CD4-positive, alpha-beta T cell treated with Interleukin-1 beta for 1 hour (primary cell): ENCODE results near the gene CUTA.

Source experiments
- DNase-seq, 2 donors: peaks; one replicate each; pipeline ENCODE4 v3.0.0-alpha.2; 2020 to 2022

The CUTA gene

GRCh38 chr6:33420491-33421343 lies 2.8 kb upstream of the CUTA start:
- no peak for DNase-seq

DNA sequence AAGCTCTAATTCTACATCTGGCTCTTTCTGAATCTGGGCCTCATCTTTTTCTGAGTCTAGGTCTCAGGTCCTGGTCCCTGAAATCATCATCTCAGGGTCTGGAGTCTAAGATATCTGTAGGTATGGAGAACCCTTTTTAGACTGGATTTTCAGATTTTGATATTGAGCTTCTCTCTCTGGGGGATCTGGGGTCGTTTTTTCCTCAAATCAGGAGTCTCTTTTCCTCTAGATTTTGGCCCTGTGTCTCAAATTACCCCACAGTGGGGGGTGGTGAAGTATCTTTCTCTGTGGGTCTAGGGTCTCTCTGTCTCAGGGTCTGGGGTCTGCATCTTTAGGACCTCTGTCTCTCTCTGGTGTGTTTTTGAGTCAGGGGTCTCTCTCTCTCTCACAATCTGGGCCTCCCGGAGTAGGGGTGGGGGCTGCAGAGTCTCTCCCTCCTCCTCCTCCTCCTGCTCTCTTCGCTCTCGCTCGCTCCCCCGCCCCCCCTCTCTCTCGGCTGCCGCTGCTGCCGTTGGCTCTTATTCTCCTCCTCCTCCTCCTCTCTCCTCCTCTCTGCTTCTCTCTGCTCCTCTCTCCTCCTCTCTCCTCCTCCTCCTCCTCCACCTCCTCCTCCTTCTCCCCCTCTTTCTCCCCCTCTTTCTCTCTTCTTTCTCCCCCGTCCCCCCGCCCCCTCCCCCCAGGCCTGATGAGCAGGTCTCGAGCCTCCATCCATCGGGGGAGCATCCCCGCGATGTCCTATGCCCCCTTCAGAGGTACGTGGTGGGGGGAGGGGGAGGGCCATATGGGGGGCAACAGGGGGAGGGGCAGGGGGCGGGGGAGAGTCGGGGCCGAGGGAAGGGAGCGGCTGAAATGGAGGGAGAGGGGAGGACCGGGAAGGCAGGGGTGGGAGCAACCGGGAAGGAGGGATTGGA lies 1.9 kb upstream of the CUTA start, which contains the start of gene SYNGAP1:
SYNGAP1 (plus strand) TSS at position 486 of the 911 bp plus-strand sequence; CDS start at position 686, 200 bp downstream.
- DNase-seq: peak; percentile 52 to 57

DNA sequence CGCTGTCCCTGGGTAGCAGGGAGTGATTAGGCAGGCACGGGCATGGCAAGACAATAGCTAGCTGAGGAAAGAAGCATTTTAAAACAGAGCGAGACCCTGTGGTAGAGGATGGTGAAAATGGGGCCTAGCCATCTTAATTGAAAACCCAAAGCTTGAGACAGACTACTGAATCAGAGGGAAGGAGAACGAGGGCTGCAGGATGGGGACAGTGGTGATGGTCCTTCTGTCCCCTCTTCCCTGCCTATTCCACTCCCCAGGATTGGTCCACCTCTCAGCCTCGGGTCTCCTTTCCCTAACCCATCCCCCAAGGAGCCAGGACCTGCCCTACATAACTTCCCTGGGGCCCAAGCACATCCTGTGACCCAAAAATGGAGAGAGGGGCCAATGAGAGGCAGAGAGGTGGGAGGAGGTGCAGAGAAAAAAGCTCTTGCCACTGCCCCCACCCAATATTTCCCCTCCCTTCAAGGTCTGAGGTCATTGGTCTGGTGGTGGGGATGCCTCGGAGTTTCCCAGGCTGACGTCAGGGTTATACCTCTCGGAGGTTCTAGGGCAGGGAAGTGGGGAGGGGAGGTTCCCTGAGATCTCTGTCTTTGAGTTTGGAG lies 884 bp upstream of the CUTA start:
- peak; percentile 82 to 85 for DNase-seq

- DNase-seq: peak; percentile 28 to 36
Observed at GRCh38 chr6:33417128-33417902, 592 bp downstream of the CUTA start.

DNA sequence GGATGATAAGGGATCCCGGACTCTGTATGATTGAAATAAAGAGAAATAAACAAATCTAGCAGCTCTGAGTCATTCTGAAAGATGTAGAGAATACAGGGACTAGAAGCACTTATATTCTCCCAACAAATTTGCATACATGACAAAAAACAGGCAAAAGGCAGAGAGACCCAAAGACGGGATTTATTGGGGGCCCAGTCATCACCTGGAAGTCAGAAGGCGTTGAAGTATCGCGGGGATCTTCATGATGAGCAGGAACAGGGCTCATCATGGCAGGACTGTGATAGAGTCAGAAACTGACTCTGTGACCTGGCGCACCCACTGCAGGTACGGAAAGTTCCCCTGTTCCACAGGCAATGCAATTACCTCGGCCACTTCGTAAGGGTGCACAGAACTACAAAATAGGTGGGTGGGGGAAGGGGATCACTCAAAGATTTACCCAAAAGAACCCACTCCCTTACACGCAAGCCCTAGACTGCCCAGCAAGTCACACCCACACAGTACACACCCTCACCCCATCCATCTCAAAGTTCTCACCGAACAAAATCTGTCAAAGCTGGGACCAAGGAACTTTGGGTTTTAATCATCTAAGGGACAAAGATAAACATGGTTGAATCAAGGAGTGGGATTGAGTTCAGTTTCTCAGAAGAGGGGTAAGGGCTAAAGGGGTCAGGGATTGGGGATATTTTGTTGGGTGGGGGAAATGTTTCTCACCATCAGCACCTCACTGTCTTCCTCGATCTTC lies 1.4 kb downstream of the CUTA start:
- peak in 1 of 2 donors; percentile 40 for DNase-seq

DNA sequence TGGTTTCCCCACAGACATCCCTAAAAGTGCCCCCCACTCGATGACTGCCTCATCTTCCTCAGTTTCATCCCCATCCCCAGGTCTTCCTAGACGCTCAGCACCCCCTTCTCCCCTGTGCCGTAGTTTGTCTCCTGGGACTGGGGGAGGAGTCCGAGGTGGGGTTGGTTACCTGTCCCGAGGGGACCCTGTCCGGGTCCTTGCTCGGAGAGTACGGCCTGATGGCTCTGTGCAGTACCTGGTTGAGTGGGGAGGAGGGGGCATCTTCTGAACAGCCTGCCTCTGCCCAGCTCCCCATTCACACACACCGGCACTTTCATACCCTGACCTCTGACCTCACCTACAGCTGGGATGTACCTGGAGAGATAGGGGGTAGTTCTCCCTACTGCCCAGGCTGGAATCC lies 2.1 kb downstream of the CUTA start:
- peak in 1 of 2 donors; percentile 8 for DNase-seq

DNA sequence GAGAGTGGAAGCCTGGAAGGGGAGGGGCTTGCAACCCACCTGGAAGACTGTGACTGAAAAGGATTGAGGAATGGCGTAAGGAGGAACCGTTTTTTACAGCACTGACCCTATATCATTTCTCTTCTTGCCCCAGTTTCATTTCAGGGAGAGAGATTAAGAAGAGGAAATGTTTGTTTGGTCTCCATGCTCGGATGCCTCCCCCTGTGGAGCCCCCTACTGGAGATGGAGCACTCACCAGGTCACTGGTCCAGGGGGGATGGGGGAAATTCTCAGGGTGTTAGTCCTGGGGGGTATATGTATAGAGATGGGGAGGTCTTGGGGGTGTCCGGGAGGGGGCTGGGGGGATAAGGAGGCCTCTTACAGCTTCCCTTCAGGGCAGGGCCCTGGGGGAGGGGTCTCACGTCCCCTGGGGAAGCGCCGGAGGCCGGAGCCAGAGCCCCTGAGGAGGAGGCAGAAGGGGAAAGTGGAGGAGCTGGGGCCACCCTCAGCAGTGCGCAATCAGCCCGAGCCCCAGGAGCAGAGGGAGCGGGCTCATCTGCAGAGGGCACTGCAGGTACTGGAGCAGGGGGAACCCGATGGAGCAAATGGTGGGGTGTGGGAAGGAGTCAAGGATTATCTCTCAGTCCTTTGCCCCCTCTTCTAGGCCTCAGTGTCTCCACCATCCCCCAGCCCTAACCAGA lies 3.2 kb downstream of the CUTA start:
- peak; percentile 42 to 48 for DNase-seq

- no peak for DNase-seq
Observed at GRCh38 chr6:33413241-33414120, 4.4 kb downstream of the CUTA start.

GRCh38 chr6:33412140-33413009 lies 5.5 kb downstream of the CUTA start:
- DNase-seq: no peak

- DNase-seq: no peak
Observed at GRCh38 chr6:33411632-33412005, 6.3 kb downstream of the CUTA start.

GRCh38 chr6:33410711-33411631 lies 6.9 kb downstream of the CUTA start, which contains the start of gene PHF1:
PHF1 (plus strand) TSS chr6:33411014; CDS start chr6:33412264, 1,250 bp downstream.
- DNase-seq: peak in 1 of 2 donors; percentile 94

DNA sequence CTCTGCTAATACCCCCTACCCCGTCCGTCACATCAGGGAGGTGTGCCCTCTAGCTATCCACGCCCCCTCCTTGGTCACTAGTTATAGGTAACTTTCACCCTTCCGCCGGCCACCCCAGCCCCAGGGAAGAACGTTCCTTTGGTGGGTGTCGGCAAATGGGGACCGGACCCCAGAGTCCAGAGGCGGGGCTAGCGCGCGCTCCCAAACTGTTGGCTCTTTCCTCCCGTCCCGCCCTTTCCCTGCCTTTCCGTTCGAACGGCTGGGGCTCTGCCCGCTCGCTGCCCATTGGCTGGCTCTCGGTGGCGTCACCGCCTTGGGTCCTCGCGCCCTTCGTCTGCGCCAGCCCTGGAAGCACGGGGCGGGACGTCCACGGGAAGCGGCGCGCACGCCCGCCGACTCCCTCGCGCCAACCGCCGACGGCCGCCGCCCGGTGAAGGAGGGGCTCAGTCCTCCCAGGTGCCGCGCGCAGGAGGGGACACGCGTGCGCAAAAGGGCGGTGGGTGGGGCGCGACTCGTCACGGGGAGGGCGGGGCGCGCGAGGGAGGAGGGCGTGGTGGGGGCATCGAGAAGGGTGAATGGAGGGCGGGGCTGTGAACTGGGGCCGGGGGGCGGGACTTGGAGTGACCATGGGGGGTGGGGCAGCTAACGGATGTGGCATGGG lies 7.7 kb downstream of the CUTA start:
- DNase-seq: peak; percentile 98 to 99

DNA sequence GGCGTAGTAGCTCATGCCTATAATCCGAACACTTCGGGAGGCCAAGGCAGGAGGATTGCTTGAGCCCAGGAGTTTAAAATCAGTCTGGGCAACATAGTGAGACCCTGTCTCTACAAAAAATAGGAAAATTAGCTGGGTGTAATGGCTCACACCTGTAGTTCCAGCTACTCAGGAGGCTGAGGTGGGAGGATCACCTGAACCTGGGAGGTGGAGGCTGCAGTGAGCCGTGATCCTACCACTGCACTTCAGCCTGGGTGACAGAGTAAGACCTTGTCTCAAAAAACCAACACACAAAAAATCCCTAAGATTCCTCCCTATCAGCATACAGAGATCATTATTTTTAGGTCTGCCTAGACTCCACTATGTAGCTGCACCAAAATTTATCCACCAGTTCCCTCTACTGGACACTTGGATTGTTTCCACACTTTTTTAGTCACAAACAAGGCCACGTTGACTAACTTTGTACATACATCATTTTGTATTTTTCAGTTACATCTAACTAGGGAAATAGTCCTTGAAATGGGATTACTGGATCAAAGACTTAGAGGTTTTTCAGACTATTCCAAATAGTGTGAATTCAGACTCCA lies 10.7 kb downstream of the CUTA start:
- DNase-seq: peak in 1 of 2 donors; percentile 22

DNA sequence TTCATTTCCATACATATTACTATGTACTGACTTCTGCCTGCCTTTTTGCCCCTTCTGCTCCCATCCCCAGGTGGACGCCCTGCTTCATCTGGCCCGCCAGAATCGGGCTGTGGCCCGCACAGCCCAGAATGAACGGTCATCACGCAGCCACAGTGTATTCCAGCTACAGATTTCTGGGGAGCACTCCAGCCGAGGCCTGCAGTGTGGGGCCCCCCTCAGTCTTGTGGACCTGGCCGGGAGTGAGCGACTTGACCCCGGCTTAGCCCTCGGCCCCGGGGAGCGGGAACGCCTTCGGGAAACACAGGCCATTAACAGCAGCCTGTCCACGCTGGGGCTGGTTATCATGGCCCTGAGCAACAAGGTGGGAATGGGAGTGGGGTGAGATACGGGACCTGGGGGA lies 11.8 kb downstream of the CUTA start:
- no peak for DNase-seq

DNA sequence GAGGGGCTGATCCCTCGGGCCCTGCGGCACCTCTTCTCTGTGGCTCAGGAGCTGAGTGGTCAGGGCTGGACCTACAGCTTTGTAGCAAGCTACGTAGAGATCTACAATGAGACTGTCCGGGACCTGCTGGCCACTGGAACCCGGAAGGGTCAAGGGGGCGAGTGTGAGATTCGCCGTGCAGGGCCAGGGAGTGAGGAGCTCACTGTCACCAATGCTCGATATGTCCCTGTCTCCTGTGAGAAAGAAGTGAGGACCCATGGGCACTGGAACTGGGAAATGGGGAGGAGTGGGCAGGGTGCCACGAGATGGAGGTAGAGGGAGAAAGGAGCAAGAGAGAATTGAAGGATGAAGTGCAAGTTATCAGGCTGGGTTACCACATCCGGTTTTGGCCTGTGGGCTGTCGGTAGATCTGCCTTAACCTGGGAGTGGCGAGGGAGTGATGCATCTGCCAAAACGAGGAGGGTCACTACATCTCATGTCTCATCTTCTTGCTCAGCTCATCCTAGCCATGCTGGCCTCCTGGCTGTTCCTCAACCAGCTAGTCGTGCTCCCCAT lies 12.4 kb downstream of the CUTA start:
- DNase-seq: peak in 1 of 2 donors; percentile 26

- DNase-seq: no peak
Observed at GRCh38 chr6:33404884-33405283, 13.0 kb downstream of the CUTA start.
